K562 (cell line): ENCODE measurements around the gene POMC. TPM values are rescaled to one million over a fixed set of nuclear protein-coding genes. Genes with fewer than 3 reads are reported as not detected.
"Not testable (repeated sequence)": the region's sequence is repeated elsewhere in the genome, so short reads cannot be mapped to it uniquely, and the experiment has no call there.

Source experiments
- ATAC-seq: fragments of 200-7000 bp; cut with Tn5 transposase; 3 replicates; pipeline ENCODE4 v1.9.1; 2020; ENCODE audit warnings: moderate library complexity
- BruUV-seq: library from RNA; stranded (reverse); fragments of 400-500 nt; replicated peaks from 2 replicates; lab custom pipeline; 2021; lab: Mats Ljungman, UMichigan
- CTCF ChIA-PET: fragments of 300-600 bp; formaldehyde crosslinking; extraction: SDS; loops from one replicate; lab custom pipeline; 2021; ENCODE audit warnings: low intra/inter-chr PET ratio; lab: Yijun Ruan, JAX
- POLR2A ChIA-PET: fragments of 300-600, 350-650 bp; sonication (Branson Sonifier 250); formaldehyde crosslinking; extraction: SDS; loops from one replicate; lab custom pipeline; 2021; ENCODE audit warnings: antibody characterized with exemption, inconsistent platforms; lab: Yijun Ruan, JAX
- DNase-seq, 4 experiments: peaks; one replicate each; pipeline versions ENCODE4 v3.0.0 to v3.0.0-alpha.2; 2011 to 2018; ENCODE audit warnings: low spot score in 3 of 4, mixed read lengths in 3 of 4; ENCODE audit errors: extremely low read depth in 1 of 4
- FAIRE-seq: peaks from 2 replicates; lab custom pipeline; 2011; peaks lifted over from hg19 to GRCh38; lab: Jason Lieb, UNC
- H2AFZ ChIP-seq: 2 replicates; pipeline ENCODE4 v1.6.0; 2011; ENCODE audit warnings: low read depth, low read length, control low read depth, inconsistent platforms
- H3K27ac ChIP-seq: fragments of 200-600 bp; 3 replicates; pipeline ENCODE4 v1.8.0; 2011; ENCODE audit warnings: low read depth, mild to moderate bottlenecking, control low read depth, inconsistent platforms, low read length, moderate library complexity, mixed read lengths; ENCODE audit errors: extremely low read depth
- H3K27me3 ChIP-seq, 2 experiments: fragments of 300-600 bp in 1 of 2; 2 replicates in 1 of 2; 3 replicates in 1 of 2; pipeline versions ENCODE4 v1.6.0 to v1.8.0; 2011; ENCODE audit warnings: inconsistent platforms in 2 of 2, low read length in 2 of 2, mild to moderate bottlenecking in 1 of 2, mixed read lengths in 1 of 2, moderate library complexity in 1 of 2; ENCODE audit not compliant: control insufficient read depth in 2 of 2, insufficient read depth in 2 of 2
- H3K36me3 ChIP-seq: fragments of 300-600 bp; 3 replicates; pipeline ENCODE4 v1.8.0; 2011; ENCODE audit warnings: mild to moderate bottlenecking, low read length, inconsistent platforms; ENCODE audit not compliant: control insufficient read depth, insufficient read depth
- H3K4me1 ChIP-seq, 2 experiments: fragments of 200-600 bp in 1 of 2; replicated peaks in 1 of 2; 2 replicates in 1 of 2; 3 replicates in 1 of 2; pipeline versions ENCODE4 v1.5.1 to v1.8.0; 2011; ENCODE audit warnings: inconsistent platforms in 2 of 2, low read length in 2 of 2, mild to moderate bottlenecking in 1 of 2, mixed read lengths in 1 of 2, moderate library complexity in 1 of 2; ENCODE audit not compliant: control insufficient read depth in 2 of 2, insufficient read depth in 2 of 2
- H3K4me2 ChIP-seq: 2 replicates; pipeline ENCODE4 v1.6.1; 2011; ENCODE audit warnings: low read length, control low read depth, inconsistent platforms, mixed read lengths; ENCODE audit not compliant: insufficient read depth
- H3K4me3 ChIP-seq: fragments of 200-600 bp; sonication (generic), shearing (Covaris generic); 2 replicates; pipeline ENCODE4 v1.5.1; 2016; ENCODE audit warnings: control low read depth, inconsistent platforms
- H3K79me2 ChIP-seq: fragments of 200-600 bp; 3 replicates; pipeline ENCODE4 v1.8.0; 2011; ENCODE audit warnings: low read length, inconsistent platforms; ENCODE audit not compliant: control insufficient read depth, insufficient read depth
- H3K9ac ChIP-seq, 2 experiments: 2 replicates each; pipeline versions ENCODE4 v1.6.0 to v1.6.1; 2011; ENCODE audit warnings: low read depth in 2 of 2, low read length in 2 of 2, control low read depth in 1 of 2, inconsistent platforms in 1 of 2, mild to moderate bottlenecking in 1 of 2, mixed read lengths in 1 of 2; ENCODE audit not compliant: insufficient read depth in 1 of 2
- H3K9me1 ChIP-seq: one replicate; pipeline ENCODE4 v1.6.0; 2011; ENCODE audit warnings: inconsistent platforms, mild to moderate bottlenecking, low read length, moderate library complexity; ENCODE audit not compliant: control insufficient read depth, insufficient read depth
- H3K9me3 ChIP-seq: replicated peaks from 2 replicates; pipeline ENCODE4 v1.5.1; 2011; ENCODE audit warnings: low read depth, low read length, inconsistent platforms; ENCODE audit not compliant: control insufficient read depth, insufficient read depth
- H4K20me1 ChIP-seq: replicated peaks from 2 replicates; pipeline ENCODE4 v1.6.1; 2011; ENCODE audit warnings: low read length, inconsistent platforms, mixed read lengths; ENCODE audit not compliant: control insufficient read depth, insufficient read depth
- ARID1B ChIP-seq: fragments of 450-650 bp; IDR thresholded peaks from 2 replicates; pipeline ENCODE4 v1.6.1; 2016; ENCODE audit warnings: antibody characterized with exemption, mild to moderate bottlenecking, inconsistent platforms
- PHF8 ChIP-seq: fragments of 200-600 bp; sonication (generic); IDR thresholded peaks from 2 replicates; pipeline ENCODE4 v1.6.1; 2012; ENCODE audit warnings: mixed run types, mild to moderate bottlenecking, inconsistent platforms, low read length, moderate library complexity, borderline replicate concordance
- ZNF197 ChIP-seq: fragments of 200-800 bp; sonication (Bioruptor generic); IDR thresholded peaks from 2 replicates; pipeline ENCODE4 v1.6.1; 2016; ENCODE audit warnings: low read depth, missing genetic modification characterization, missing compliant biosample characterization
- ZNF263 ChIP-seq: sonication (generic); formaldehyde crosslinking; IDR thresholded peaks from 2 replicates; pipeline ENCODE4 v1.8.0; 2022; ENCODE audit warnings: mild to moderate bottlenecking, missing genetic modification reagents, borderline replicate concordance
- ZNF347 ChIP-seq: fragments of 450-650 bp; formaldehyde crosslinking; IDR thresholded peaks from 2 replicates; pipeline ENCODE4 v1.4.0; 2020; ENCODE audit warnings: low read depth, mild to moderate bottlenecking, moderate library complexity
- WGBS: fragments of 100-300 bp; shearing (Covaris generic); methylation state at CpG from one replicate; pipeline ENCODE4 v1.1.6; 2016; ENCODE audit warnings: low coverage, mixed read lengths; ENCODE audit not compliant: insufficient coverage; ENCODE audit errors: missing lambda C conversion rate; 5-methylcytosine and 5-hydroxymethylcytosine counted together
- in situ Hi-C: fragments of 300-500 bp; cut with MboI; formaldehyde crosslinking; loops from 4 replicates; pipeline ENCODE4 v1.15.0; 2018; ENCODE audit warnings: inconsistent platforms, mixed read lengths
- intact Hi-C: fragments of 100-400 bp; cut with micrococcal nuclease; formaldehyde crosslinking; loops from 2 replicates; pipeline ENCODE4 v1.14.2; 2022
- polyA plus RNA-seq, 8 experiments: library from polyadenylated mRNA; depleted of rRNA in 4 of 8; stranded (reverse) in 5 of 8; unstranded in 3 of 8; fragments of >200 nt; fragmentation: Nextera tagmentation in 2 of 8; fragmentation: Illumina TruSeq in 1 of 8; extraction: Ambion mirVana in 2 of 8; extraction: Trizol in 1 of 8; gene quantifications; 2 replicates each; pipeline versions ENCODE4 v1.2.1 to v1.2.3, GENCODE V29; 2011 to 2014; ENCODE audit warnings: inconsistent platforms in 1 of 8, missing spikeins in 1 of 8
- total RNA-seq, 7 experiments: library from RNA; depleted of rRNA in 6 of 7; stranded (reverse); fragments of >200 nt in 6 of 7; fragmentation: Illumina TruSeq in 2 of 7; extraction: Trizol in 2 of 7; gene quantifications; 2 replicates each; pipeline versions ENCODE4 v1.2.1 to v1.2.3, GENCODE V29; 2011 to 2021; ENCODE audit warnings: low replicate concordance in 1 of 7

Gene POMC
- total and polyA plus RNA-seq, 9 of the 15 experiments (the other 6 are each of a cell fraction or from before 2014, with no cell fraction given) = not detected

- H3K9me1 ChIP-seq, DNase-seq, H3K4me3 ChIP-seq, BruUV-seq, in situ Hi-C loops, FAIRE-seq, H3K27ac ChIP-seq, H4K20me1 ChIP-seq, H3K4me2 ChIP-seq, H3K36me3 ChIP-seq, ATAC-seq, H3K79me2 ChIP-seq, H3K9me3 ChIP-seq, CTCF ChIA-PET, H2AFZ ChIP-seq, H3K9ac ChIP-seq: not testable (repeated sequence)
- H3K27me3 ChIP-seq = peaks cover 17 to 35% of the 10 kb centered on the region in 2 experiments
- H3K4me1 ChIP-seq = peaks cover 3 to 11% of the 10 kb centered on the region in 2 experiments; a peak in 3 of 5 replicates
- POLR2A ChIA-PET = interaction anchor here (0.8 to 1.4 kb wide), 2 partner anchors 13 to 32 kb away, joined by 3 to 4 read pairs; no protein-coding TSS in a partner anchor
- intact Hi-C loops = loop anchor here (10.0 kb wide), 1 partner anchor 213 kb away; no protein-coding TSS in a partner anchor
- WGBS = 26% methylated on average over 7 of the region's 7 CpGs
Measured at GRCh38 chr2:25162061-25162460, 6.3 kb downstream of the POMC start.

DNA sequence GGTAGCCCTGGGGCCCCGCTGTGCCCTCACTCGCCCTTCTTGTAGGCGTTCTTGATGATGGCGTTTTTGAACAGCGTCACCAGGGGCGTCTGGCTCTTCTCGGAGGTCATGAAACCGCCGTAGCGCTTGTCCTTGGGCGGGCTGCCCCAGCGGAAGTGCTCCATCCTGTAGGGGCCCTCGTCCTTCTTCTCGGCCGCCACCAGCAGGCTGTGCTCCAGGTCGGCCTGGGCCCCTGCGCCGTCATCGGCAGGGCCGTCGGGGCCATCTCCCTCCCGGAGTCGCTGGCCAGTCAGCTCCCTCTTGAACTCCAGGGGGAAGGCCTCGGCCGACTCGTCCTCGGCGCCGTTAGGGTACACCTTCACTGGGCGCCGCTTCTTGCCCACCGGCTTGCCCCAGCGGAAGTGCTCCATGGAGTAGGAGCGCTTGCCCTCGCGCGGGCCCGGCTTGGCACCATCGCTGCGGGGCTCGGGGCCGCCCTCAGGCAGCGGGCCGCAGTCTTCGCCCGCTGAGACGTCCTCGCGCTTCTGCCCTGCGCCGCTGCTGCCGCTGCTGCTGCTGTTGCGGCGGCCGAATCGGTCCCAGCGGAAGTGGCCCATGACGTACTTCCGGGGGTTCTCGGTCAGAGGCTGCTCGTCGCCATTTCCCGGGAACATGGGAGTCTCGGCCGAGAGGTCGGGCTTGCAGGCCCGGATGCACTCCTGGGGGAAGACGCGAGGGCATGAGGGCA is 7.2 kb downstream of the POMC start:
- in situ Hi-C loops (no loop called here), intact Hi-C loops (loop anchor here (10.0 kb wide), 1 partner anchor 214 kb away; no protein-coding TSS in a partner anchor)
- H3K9me3 ChIP-seq = no peaks in the 10 kb centered on the region
- no peak overlapping the region for H2AFZ ChIP-seq
- POLR2A ChIA-PET = no interaction called here
- peaks cover 3 to 11% of the 10 kb centered on the region in 2 experiments; a peak in 3 of 5 replicates for H3K4me1 ChIP-seq
- no TSS peak for BruUV-seq
- H3K9ac ChIP-seq = no peak overlapping the region
- no peak overlapping the region for H3K4me2 ChIP-seq
- H3K36me3 ChIP-seq = no peaks in the 10 kb centered on the region
- no peak overlapping the region for H3K4me3 ChIP-seq
- peaks cover 11 to 36% of the 10 kb centered on the region in 2 experiments for H3K27me3 ChIP-seq
- no peak for FAIRE-seq
- no peak overlapping the region for H3K27ac ChIP-seq
- DNase-seq = no peak
- H4K20me1 ChIP-seq = no peaks in the 10 kb centered on the region; the same call in 1 of the 2 replicates
- no peaks in the 10 kb centered on the region for H3K79me2 ChIP-seq
- no peak for ATAC-seq
- WGBS = 54% methylated on average over 22 of the region's 69 CpGs
- CTCF ChIA-PET = no interaction called here
- H3K9me1 ChIP-seq = no peaks in the 10 kb centered on the region
- TF ChIP-seq PHF8 (no peak), ZNF197 (no peak), ARID1B (no peak), ZNF347 (no peak), ZNF263 (CRISPR knock-in tag) (peak; percentile 44; the same call in 1 of the 2 replicates)
